Stimulated activated CD4-positive, alpha-beta T cell treated with anti-CD3 and anti-CD28 coated beads, Interleukin-1b, Interleukin-23, amount 100 ng/mL, for 1 hour (primary cell): ENCODE measurements around the gene CANX.

Experiments used
- DNase-seq, 2 donors: peaks; one replicate each; pipeline ENCODE4 v3.0.0-alpha.2; 2020; ENCODE audit warnings: low read depth in 2 of 2

Gene CANX

GRCh38 chr5:179749857-179750508 lies 51.2 kb downstream of the CANX start:
- no peak for DNase-seq

DNA sequence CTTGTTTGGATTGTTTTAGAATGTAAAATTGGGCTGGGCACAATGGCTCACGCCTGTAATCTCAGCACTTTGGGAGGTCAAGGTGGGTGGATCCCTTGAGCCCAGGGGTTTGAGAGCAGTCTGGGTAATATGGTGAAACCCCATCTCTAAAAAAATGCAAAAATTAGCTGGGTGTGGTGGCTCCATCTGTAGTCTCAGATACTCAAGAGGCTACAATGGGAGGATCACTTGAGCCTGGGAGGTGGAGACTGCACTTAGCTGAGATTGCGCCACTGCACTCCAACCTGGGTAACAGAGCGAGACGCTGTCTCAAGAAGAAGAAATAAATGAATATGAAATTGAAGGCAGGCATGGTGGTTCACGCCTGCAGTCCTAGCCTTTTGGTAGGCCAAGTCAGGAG lies 55.2 kb downstream of the CANX start:
- no peak for DNase-seq

GRCh38 chr5:179755022-179755421 lies 56.3 kb downstream of the CANX start:
- no peak for DNase-seq

DNA sequence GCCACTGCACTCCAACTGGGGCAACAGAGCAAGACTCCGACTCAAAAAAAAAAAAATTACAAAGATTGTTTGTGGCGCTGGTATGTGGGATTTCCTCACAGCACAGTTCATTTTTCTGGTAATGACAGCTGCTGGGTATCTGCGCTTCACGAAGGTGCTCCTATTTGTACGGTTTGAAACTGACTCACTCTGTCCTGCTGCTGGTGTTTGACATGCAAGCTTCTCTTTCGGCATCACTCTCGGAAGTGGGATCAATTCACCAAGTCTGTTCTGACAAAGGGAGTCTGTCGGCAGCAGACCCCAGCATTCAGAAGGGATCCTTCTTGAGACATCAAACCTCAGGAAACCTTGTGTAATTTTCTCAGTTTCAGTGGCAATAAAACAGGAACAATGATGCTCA lies 60.2 kb downstream of the CANX start:
- no peak for DNase-seq

GRCh38 chr5:179759581-179760551 lies 61.1 kb downstream of the CANX start:
- DNase-seq: no peak

GRCh38 chr5:179762079-179762780 lies 63.5 kb downstream of the CANX start:
- DNase-seq: no peak

- no peak for DNase-seq
Observed at GRCh38 chr5:179762781-179763176, 64.0 kb downstream of the CANX start.

DNA sequence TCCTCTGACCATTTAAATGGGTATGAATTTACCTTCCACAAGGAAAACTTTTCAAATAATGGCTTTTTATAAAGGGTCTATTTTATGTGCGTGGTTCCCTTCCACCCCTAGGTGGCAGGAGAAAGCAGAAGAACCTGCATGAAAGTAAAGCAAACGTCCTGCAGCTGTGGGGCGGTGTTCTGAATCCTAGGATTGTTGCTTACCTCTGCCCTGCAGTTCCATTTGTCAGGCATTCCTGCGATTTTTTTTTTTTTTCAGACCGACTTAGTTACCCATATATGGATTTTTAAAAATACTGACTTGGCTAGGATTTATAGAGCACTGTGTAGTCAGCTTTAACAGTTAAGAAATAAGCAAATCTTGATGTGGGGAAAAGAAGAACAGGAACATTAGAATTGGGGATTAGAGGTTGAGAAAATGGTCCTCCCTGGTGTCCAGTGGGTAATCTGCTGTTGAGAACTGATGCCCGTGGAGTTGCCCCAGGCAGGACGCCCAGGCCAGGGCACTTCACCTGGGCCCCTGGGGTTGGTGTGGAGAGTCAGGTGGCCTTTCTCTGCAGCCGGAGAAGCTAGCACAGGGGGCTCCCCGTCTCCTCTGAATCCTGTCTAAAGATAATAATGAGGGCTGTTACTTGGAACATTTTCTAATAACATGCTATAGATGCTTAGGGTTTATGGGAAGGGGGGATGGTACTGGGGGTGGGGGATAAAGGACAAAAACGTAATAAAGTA lies 64.6 kb downstream of the CANX start:
- DNase-seq: peak in 1 of 2 donors; percentile 11

GRCh38 chr5:179764056-179764455 lies 65.3 kb downstream of the CANX start:
- DNase-seq: no peak

DNA sequence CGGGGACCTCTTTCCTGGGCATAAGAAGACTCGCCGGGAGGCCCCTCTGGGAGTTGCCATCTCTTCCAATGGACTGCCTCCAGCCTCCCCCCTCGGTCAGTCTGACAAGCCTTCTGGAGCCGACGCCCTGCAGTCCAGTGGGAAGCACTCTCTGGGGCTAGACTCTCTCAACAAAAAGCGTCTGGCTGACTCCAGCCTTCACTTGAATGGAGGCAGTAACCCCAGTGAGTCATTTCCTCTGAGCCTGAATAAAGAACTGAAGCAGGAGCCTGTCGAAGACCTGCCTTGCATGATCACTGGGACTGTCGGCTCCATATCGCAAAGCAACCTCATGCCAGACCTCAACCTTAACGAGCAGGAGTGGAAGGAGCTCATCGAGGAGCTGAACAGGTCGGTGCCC lies 66.6 kb downstream of the CANX start:
- no peak for DNase-seq

DNA sequence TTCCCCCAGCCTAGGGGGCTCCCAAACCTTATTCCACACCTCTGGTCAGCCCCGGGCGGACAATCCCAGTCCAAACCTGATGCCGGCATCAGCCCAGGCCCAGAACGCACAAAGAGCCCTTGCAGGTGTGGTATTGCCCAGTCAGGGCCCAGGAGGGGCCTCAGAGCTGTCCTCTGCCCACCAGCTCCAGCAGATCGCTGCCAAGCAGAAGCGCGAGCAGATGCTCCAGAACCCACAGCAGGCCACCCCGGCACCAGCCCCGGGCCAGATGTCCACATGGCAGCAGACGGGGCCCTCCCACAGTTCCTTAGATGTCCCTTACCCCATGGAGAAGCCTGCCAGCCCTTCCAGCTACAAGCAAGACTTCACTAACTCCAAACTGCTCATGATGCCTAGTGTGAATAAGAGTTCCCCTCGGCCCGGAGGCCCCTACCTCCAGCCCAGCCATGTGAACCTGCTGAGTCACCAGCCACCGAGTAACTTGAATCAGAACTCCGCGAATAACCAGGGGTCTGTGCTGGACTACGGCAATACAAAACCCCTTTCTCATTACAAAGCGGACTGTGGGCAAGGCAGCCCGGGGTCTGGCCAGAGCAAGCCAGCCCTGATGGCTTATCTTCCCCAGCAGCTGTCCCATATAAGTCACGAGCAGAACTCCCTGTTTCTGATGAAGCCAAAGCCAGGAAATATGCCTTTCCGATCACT lies 67.4 kb downstream of the CANX start:
- DNase-seq: no peak

- DNase-seq: no peak
Observed at GRCh38 chr5:179766726-179767455, 68.1 kb downstream of the CANX start.

DNA sequence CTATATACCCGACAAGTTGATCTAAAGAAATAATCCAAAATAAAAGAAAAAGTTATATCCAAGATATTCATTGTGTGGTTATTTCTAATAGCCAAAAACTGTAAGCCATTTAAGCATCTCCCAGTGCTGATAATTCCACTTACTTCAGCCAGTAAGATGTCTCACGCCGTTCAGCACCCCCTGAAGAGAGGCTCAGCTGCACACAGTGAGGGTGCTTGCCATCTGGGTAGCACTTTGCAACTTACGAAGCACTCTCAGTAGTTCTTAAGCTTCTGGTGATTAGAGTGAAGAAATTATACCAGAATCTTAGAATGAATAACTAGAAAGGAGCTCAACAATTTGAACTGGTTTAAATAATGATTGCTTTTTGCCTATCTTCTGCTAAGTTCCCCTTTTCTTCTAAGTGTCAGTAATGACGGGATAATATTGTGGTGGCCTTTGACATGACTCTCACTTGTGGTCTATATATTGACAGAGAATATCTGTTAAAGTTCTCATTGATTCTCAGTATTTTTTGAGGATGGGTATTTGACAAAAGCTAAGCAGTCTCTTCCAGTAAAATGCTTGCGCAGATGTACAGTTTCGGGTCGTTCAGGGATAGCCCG lies 68.8 kb downstream of the CANX start:
- DNase-seq: no peak

DNA sequence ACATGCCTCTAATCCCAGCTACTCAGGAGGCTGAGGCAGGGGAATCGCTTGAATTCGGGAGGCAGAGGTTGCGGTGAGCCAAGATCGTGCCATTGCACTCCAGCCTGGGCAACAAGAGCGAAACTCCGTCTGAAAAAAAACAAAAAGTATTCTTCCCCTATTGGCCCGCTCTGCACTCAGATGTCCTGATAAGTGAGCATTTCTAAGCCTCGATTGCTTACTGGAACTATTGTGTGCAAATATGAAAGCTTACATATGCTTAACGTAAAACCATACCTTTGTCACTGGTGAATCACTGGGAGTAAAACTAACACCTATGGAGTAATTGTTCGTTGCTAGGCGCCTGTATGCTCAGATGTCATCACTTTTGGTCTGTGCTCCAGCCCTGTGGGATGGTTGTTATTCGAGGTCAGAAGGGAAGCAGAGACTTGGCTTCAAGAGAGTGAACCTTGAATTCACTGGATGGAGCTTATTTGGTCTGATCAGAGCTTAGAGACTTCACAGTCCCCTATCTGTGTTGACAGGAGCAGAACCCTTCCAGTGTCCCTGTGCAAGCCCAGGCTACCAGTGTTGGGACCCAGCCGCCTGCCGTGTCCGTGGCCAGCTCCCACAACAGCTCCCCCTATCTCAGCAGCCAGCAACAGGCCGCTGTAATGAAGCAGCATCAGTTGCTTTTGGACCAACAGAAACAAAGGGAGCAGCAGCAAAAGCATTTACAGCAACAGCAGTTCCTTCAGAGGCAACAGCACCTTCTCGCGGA lies 69.7 kb downstream of the CANX start:
- no peak for DNase-seq

- no peak for DNase-seq
Observed at GRCh38 chr5:179769271-179769670, 70.5 kb downstream of the CANX start.

DNA sequence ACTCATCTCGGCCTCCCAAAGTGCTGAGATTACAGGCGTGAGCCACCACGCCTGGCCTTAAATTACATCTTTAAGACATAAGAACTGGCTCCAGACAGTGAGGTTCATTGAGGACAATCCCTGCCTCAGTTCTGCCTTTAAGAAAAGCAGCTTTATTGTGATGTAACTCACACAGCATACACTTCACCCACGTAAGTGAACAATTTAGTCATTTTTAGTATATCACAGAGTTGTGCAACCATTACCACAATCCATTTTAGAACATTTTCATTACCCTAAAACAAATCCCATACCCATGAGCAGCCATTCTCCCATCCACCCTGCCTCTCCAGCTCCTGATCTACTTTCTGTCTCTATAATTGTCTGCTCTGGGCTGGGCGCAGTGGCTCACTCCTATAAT lies 71.0 kb downstream of the CANX start:
- DNase-seq: no peak

DNA sequence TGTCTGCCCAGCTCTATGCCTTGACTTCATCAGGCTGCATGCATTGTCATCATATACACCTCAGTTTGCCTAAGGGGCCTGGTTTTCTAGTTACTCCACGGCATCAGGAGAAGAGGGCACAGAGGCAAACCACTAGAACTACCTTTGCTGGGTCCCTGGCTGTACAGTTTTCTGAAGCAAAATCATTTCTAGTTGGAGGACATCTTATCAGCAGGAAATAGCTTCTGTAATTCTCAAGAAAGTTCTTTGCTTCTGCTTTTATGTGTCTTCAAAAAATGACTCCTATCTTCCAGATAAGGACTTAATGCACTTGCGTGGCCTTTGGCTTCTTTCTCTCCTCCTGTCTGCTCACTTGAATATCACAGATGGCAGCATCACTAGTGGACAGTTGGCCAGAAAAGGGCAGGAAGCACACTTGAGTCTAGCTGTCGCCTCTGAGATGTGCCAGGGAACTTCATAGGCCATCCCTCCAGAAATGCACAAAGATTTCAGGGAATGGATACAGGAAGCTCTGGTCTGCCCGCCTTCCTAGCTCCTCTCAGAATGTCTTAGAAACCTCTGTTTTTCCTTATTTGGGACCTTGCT lies 72.6 kb downstream of the CANX start:
- no peak for DNase-seq

DNA sequence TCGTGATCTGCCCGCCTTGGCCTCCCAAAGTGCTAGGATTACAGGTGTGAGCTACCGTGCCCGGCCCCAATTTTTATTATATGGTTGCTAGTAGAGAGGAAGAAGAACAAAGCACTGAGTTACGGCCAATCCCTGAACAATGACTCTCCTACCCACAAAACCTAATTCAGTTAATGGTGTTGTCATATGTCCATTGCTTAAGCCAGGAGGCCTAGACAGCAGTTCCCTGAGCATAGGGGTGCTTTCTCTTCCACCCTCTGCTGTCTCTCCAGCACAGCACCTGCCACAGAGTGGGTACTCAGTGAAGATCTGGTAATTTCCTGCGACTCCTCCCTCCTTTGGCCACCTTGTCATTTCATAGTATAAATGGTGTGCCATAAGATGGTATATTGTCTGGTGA lies 73.6 kb downstream of the CANX start:
- no peak for DNase-seq

DNA sequence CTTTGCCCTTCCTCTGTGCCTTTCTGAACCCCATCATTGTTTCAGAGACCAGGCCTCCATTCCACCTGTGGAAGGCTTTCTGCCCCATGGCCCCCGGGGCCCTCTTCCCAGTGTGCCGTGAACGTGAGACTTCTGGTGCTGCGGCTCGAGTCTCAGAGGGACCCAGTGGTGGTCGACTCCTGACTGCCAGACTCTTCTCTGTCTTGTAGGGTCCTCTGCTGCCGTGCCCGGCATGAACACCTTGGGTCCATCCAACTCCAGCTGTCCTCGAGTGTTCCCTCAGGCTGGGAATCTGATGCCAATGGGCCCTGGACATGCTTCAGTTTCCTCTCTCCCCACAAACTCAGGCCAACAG lies 74.9 kb downstream of the CANX start:
- DNase-seq: no peak
